CD4-positive, alpha-beta memory T cell (primary cell): ENCODE measurements around the gene BCAR1. TPM values are rescaled to one million over a fixed set of nuclear protein-coding genes. Genes with fewer than 3 reads are reported as not detected.
"Not testable (repeated sequence)": the region's sequence is repeated elsewhere in the genome, so short reads cannot be mapped to it uniquely, and the experiment has no call there.

Experiments
- CTCF ChIA-PET: fragments of 350-600 bp; sonication (Branson Sonifier 250); formaldehyde crosslinking; loops from one replicate; lab custom pipeline; 2021; ENCODE audit warnings: inconsistent platforms; ENCODE audit not compliant: partially characterized antibody; lab: Charles Lee
- POLR2A ChIA-PET: fragments of 350-600 bp; sonication (Branson Sonifier 250); formaldehyde crosslinking; loops from one replicate; lab custom pipeline; 2021; ENCODE audit not compliant: partially characterized antibody; lab: Charles Lee
- DNase-seq, 5 donors: peaks; one replicate each; pipeline versions ENCODE4 v3.0.0 to v3.0.0-alpha.2; 2020 to 2022; ENCODE audit warnings: mixed read lengths in 1 of 5
- H3K27ac ChIP-seq: one replicate; pipeline ENCODE4 v1.7.0; 2013; ENCODE audit warnings: low read depth, low read length
- H3K27me3 ChIP-seq: 2 replicates; pipeline ENCODE4 v1.7.0; 2013; ENCODE audit warnings: mild to moderate bottlenecking, low read length, moderate library complexity; ENCODE audit not compliant: insufficient read depth
- H3K36me3 ChIP-seq: 2 replicates; pipeline ENCODE4 v1.7.0; 2013; ENCODE audit warnings: mild to moderate bottlenecking, low read length, moderate library complexity; ENCODE audit not compliant: insufficient read depth
- H3K4me1 ChIP-seq: 2 replicates; pipeline ENCODE4 v1.7.0; 2013; ENCODE audit warnings: mild to moderate bottlenecking, low read length, moderate library complexity; ENCODE audit not compliant: insufficient read depth
- H3K4me3 ChIP-seq, 2 donors: one replicate each; pipeline ENCODE4 v1.7.0; 2013; ENCODE audit warnings: low read length in 2 of 2, mild to moderate bottlenecking in 1 of 2
- H3K9me3 ChIP-seq, 2 donors: one replicate each; pipeline ENCODE4 v1.7.0; 2013; ENCODE audit warnings: low read length in 2 of 2, control low read depth in 1 of 2; ENCODE audit not compliant: control insufficient read depth in 1 of 2
- H3K27ac Mint-ChIP-seq, 7 donors: one replicate each; pipeline ENCODE4 v1.8.0; 2020 to 2021; ENCODE audit warnings: mixed read lengths in 7 of 7, mild to moderate bottlenecking in 6 of 7, inconsistent platforms in 3 of 7, moderate library complexity in 3 of 7
- H3K27me3 Mint-ChIP-seq, 2 donors: one replicate each; pipeline ENCODE4 v1.8.0; 2020 to 2021; ENCODE audit warnings: mixed read lengths in 2 of 2
- H3K36me3 Mint-ChIP-seq, 2 donors: one replicate each; pipeline ENCODE4 v1.8.0; 2020 to 2021; ENCODE audit warnings: mixed read lengths in 2 of 2, inconsistent platforms in 1 of 2, mild to moderate bottlenecking in 1 of 2
- H3K4me1 Mint-ChIP-seq, 4 donors: one replicate each; pipeline ENCODE4 v1.8.0; 2020 to 2021; ENCODE audit warnings: mixed read lengths in 4 of 4, mild to moderate bottlenecking in 1 of 4
- H3K4me3 Mint-ChIP-seq, 8 donors: one replicate each; pipeline ENCODE4 v1.8.0; 2020 to 2021; ENCODE audit warnings: mixed read lengths in 8 of 8, mild to moderate bottlenecking in 7 of 8, moderate library complexity in 6 of 8, inconsistent platforms in 3 of 8
- H3K9me3 Mint-ChIP-seq, 8 donors: one replicate each; pipeline ENCODE4 v1.8.0; 2020 to 2021; ENCODE audit warnings: mixed read lengths in 8 of 8, mild to moderate bottlenecking in 5 of 8, inconsistent platforms in 3 of 8, moderate library complexity in 1 of 8
- intact Hi-C: fragments of 100-400 bp; cut with micrococcal nuclease; formaldehyde crosslinking; loops from one replicate; pipeline ENCODE4 v1.15.1; 2023
- polyA plus RNA-seq, 2 donors: library from polyadenylated mRNA; unstranded; fragments of 300-500 nt; fragmentation: Illumina TruSeq; gene quantifications; one replicate each; pipeline ENCODE4 v1.2.3, GENCODE V29; 2021
- total RNA-seq, 2 experiments: library from RNA; stranded (reverse); gene quantifications; one replicate each; pipeline ENCODE4 v1.2.3, GENCODE V29; 2021

Gene BCAR1
- total and polyA plus RNA-seq, 4 experiments from 2014 or later = 0.30 to 0.36 TPM; not detected in 2

DNA sequence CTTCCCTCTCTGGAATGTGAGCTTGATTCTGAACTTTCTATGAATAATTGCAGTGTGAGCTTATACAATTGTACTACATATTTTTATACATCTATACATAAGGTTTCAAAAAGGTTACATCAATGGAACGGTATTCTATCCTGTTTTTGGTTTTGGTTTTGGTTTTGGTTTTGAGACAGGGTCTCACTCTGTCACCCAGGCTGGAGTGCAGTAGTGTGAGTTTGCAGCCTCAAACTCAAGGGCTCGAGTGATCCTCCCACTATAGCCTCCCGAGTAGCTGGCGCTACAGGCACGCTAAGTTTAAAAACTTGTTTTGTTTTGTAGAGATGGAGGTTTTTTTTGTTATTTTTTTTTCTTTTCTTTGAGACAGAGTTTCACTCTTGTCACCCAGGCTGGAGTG lies 31.6 kb downstream of the BCAR1 start:
- Histone ChIP-seq H3K27me3 (no peaks in the 10 kb centered on the region), H3K4me1 (peaks cover 7% of the 10 kb centered on the region), H3K4me3 (peak overlapping the region in 1 of 2 donors; percentile 10), H3K36me3 (no peaks in the 10 kb centered on the region), H3K27ac (peak overlapping the region; percentile 41), H3K9me3 (no peaks in the 10 kb centered on the region)
- ChIA-PET POLR2A (interaction anchor here (0.6 to 0.8 kb wide), 2 partner anchors 160 to 579 kb away, joined by 3 read pairs; no protein-coding TSS in a partner anchor), CTCF (interaction anchor here (0.6 to 8.7 kb wide), 6 partner anchors 14 to 544 kb away, joined by 3 to 56 read pairs (median 4); no protein-coding TSS in a partner anchor)
- no peaks in the 10 kb centered on the region for H3K9me3 Mint-ChIP-seq
- no peaks in the 10 kb centered on the region for H3K36me3 Mint-ChIP-seq
- H3K4me1 Mint-ChIP-seq = peaks cover 6 to 16% (median 10%) of the 10 kb centered on the region in 4 donors
- no peaks in the 10 kb centered on the region for H3K27me3 Mint-ChIP-seq
- DNase-seq = peak in 4 of 5 donors; percentile 18 to 28 (median 24)
- intact Hi-C loops = loop anchor here (2.0 kb wide), 1 partner anchor 21 kb away; no protein-coding TSS in a partner anchor
- H3K4me3 Mint-ChIP-seq = peak overlapping the region; percentile 74 to 95 (median 90)
- peak overlapping the region; percentile 12 to 91 (median 90) for H3K27ac Mint-ChIP-seq

DNA sequence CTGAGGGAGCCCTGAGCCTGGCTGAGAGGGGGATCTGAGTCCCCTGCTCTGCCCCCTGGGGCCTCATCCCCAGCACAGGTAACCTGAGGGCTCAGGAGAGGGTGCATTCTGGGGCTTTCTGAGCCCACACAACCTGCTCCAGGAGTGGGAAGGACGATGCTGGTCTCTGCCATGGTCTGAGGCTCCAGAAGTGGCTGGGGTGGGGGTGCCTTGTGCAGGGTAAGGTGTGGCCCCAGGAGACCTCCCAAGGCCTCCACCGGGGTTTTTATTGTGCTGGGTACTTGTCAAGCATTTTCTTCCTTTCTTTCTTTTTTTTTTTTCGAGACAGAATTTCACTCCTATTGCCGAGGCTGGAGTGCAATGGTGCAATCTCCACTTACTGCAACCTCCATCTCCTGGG lies 32.3 kb downstream of the BCAR1 start:
- CTCF ChIA-PET = interaction anchor here (1.2 to 8.7 kb wide), 3 partner anchors 15 to 22 kb away, joined by 3 to 56 read pairs (median 8); no protein-coding TSS in a partner anchor
- peak overlapping the region in 4 of 8 donors; percentile 90 to 95 (median 92) for H3K4me3 Mint-ChIP-seq
- POLR2A ChIA-PET = no interaction called here
- H3K4me1 Mint-ChIP-seq = peaks cover 6 to 16% (median 10%) of the 10 kb centered on the region in 4 donors
- no peaks in the 10 kb centered on the region for H3K36me3 Mint-ChIP-seq
- Histone ChIP-seq H3K4me1 (peaks cover 7% of the 10 kb centered on the region), H3K27ac (no peak overlapping the region), H3K4me3 (no peak overlapping the region), H3K36me3 (no peaks in the 10 kb centered on the region), H3K27me3 (no peaks in the 10 kb centered on the region), H3K9me3 (no peaks in the 10 kb centered on the region)
- no peaks in the 10 kb centered on the region for H3K27me3 Mint-ChIP-seq
- intact Hi-C loops = no loop called here
- no peak for DNase-seq
- no peaks in the 10 kb centered on the region for H3K9me3 Mint-ChIP-seq
- H3K27ac Mint-ChIP-seq = peak overlapping the region in 4 of 7 donors; percentile 16 to 91 (median 66)

DNA sequence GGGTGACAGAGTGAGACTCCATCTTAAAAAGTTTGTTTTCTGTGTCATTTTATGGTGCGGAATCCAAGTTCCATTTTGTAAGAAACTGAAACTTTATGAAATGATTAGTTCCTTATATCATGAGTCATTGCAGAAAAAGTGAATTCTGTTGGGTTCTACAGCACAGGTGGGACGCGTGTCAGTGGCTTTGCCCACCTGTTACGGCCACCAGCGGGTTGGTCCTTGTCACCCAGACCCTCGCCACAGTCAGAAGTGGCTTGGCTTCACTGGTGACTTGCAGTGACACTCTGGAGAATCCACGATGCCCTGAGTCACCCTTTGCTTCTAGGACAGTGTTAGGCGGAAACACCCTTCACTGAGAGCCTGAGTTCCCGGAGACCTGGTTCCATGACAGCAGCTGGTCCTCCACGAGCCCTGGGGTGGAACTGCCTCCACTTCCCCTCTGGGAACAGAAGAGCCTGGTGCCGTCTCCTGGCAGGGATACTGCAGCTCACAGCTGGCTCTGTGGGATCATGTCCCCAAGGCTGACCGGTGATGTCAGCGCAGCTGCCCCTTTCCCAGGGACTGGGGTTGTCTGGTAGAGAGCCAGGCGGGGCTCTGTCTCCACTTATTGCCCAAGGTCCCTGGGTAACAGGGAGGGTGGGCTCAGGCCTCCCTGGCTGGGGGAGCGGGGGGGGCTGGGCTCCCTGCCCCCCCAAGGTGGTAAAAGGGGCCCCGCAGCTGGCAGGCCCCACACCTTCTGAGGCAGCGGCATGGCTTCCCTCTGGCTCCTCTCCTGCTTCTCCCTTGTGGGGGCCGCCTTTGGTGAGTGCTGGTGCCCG lies 33.0 kb downstream of the BCAR1 start, which contains the start of gene CTRB1:
TSS of gene CTRB1 (plus strand) at position 733 of the 821 bp plus-strand sequence. CDS start at position 753, 20 bp downstream.
- intact Hi-C loops = no loop called here
- Mint-ChIP-seq H3K4me3 (peak within 1 kb of the TSS; percentile 74 to 95 (median 90)), H3K36me3 (no peaks in the 10 kb centered on the region), H3K4me1 (peaks cover 6 to 16% (median 10%) of the 10 kb centered on the region in 4 donors), H3K9me3 (no peaks in the 10 kb centered on the region), H3K27me3 (no peaks in the 10 kb centered on the region), H3K27ac (peak within 1 kb of the TSS; percentile 16 to 91 (median 90))
- no peak for DNase-seq
- POLR2A ChIA-PET = no interaction called here
- Histone ChIP-seq H3K9me3 (no peaks in the 10 kb centered on the region), H3K4me3 (peak within 1 kb of the TSS in 1 of 2 donors; percentile 10), H3K27me3 (no peaks in the 10 kb centered on the region), H3K36me3 (no peaks in the 10 kb centered on the region), H3K4me1 (peaks cover 7% of the 10 kb centered on the region), H3K27ac (peak within 1 kb of the TSS; percentile 41)
- CTCF ChIA-PET = interaction anchor here (2.6 to 8.7 kb wide), 2 partner anchors 18 to 22 kb away, joined by 8 to 56 read pairs; no protein-coding TSS in a partner anchor

DNA sequence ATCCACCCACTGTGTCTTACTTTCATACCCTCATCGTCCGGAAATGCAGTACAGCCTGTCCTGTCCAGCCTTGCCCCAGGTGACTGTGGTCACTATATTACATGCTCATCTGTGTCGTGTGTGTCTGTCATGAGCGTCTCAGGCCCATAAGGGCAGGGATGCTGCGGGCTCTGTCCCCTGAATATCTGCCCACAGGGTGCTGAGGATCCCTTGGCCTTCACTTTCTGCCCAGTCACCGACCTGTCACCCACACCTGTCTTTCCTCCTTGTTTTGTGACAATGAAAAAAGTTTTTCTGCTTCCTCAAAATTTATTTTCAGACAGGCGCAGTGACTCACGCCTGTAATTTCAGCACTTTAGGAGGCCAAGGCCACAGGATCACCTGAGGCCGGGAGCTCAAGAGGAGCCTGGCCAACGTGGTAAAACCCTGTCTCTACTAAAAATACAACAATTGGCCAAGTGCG lies 34.0 kb downstream of the BCAR1 start:
- Histone ChIP-seq H3K9me3 (no peaks in the 10 kb centered on the region), H3K4me3 (no peak overlapping the region), H3K27me3 (no peaks in the 10 kb centered on the region), H3K4me1 (peaks cover 7% of the 10 kb centered on the region), H3K27ac (no peak overlapping the region), H3K36me3 (no peaks in the 10 kb centered on the region)
- Mint-ChIP-seq H3K27me3 (no peaks in the 10 kb centered on the region), H3K4me3 (no peak overlapping the region), H3K9me3 (no peaks in the 10 kb centered on the region), H3K4me1 (peaks cover 6 to 16% (median 10%) of the 10 kb centered on the region in 4 donors), H3K36me3 (no peaks in the 10 kb centered on the region), H3K27ac (peak overlapping the region in 2 of 7 donors; percentile 4 to 62)
- no peak for DNase-seq
- POLR2A ChIA-PET = no interaction called here
- CTCF ChIA-PET = interaction anchor here (8.7 kb wide), 1 partner anchor 17 kb away, joined by 56 read pairs; no protein-coding TSS in a partner anchor
- intact Hi-C loops = no loop called here

DNA sequence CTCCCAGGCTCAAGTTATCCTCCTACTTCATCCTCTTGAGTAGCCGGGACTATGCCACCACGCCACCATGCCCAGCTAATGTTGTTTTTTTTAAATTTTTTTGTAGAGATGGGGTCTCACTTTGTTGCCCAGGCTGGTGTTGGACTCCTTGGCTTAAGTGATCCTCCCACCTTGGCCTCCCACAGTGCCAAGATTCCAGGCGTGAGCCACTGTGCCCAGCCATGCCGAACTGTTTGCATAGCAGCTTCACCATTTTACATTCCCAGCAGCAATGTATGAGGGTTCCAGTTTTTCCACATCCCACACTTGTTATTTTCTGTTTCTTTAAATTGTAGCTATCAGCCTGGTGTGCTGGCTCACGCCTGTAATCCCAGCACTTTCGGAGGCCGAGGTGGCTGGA lies 34.8 kb downstream of the BCAR1 start:
- Mint-ChIP-seq H3K36me3 (no peaks in the 10 kb centered on the region), H3K27ac (no peak overlapping the region), H3K4me3 (no peak overlapping the region), H3K9me3 (no peaks in the 10 kb centered on the region), H3K27me3 (no peaks in the 10 kb centered on the region), H3K4me1 (peaks cover 6 to 16% (median 10%) of the 10 kb centered on the region in 4 donors)
- no peaks in the 10 kb centered on the region for H3K9me3 ChIP-seq
- ChIA-PET POLR2A (no interaction called here), CTCF (interaction anchor here (1.8 to 8.7 kb wide), 2 partner anchors 16 to 17 kb away, joined by 8 to 56 read pairs; no protein-coding TSS in a partner anchor)
- intact Hi-C loops = no loop called here
- H3K4me3 ChIP-seq = no peak overlapping the region
- no peak for DNase-seq
- H3K4me1 ChIP-seq = peaks cover 7% of the 10 kb centered on the region
- no peaks in the 10 kb centered on the region for H3K27me3 ChIP-seq
- H3K27ac ChIP-seq = no peak overlapping the region
- no peaks in the 10 kb centered on the region for H3K36me3 ChIP-seq

DNA sequence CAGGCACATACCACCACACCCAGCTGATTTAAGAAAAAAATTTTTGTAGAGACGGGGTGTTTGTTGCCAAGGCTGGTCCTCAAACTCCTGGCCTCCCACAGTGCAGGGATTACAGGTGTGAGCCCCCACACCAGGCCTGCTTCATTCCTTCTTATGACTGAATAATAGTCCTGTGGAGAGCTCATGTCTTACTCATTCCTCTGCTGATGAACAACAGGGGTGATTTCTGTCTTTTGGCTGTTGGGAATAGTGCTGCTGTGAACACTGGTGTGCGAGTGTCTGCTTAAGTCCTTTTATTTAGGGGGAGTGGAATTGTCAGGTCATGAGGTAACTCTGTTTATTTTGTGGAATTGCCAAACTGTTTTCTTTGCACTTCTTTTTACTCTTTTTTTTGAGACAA lies 35.3 kb downstream of the BCAR1 start:
- Histone ChIP-seq H3K27ac (no peak overlapping the region), H3K36me3 (no peaks in the 10 kb centered on the region), H3K4me3 (no peak overlapping the region), H3K4me1 (peaks cover 7% of the 10 kb centered on the region), H3K9me3 (no peaks in the 10 kb centered on the region), H3K27me3 (no peaks in the 10 kb centered on the region)
- no peaks in the 10 kb centered on the region for H3K27me3 Mint-ChIP-seq
- CTCF ChIA-PET = interaction anchor here (1.8 to 8.7 kb wide), 2 partner anchors 16 to 17 kb away, joined by 8 to 56 read pairs; no protein-coding TSS in a partner anchor
- no peaks in the 10 kb centered on the region for H3K9me3 Mint-ChIP-seq
- H3K4me3 Mint-ChIP-seq = no peak overlapping the region
- H3K36me3 Mint-ChIP-seq = no peaks in the 10 kb centered on the region
- POLR2A ChIA-PET = no interaction called here
- DNase-seq = no peak
- intact Hi-C loops = no loop called here
- H3K4me1 Mint-ChIP-seq = peaks cover 6 to 16% (median 10%) of the 10 kb centered on the region in 4 donors
- H3K27ac Mint-ChIP-seq = peak overlapping the region in 2 of 7 donors; percentile 41 to 67

DNA sequence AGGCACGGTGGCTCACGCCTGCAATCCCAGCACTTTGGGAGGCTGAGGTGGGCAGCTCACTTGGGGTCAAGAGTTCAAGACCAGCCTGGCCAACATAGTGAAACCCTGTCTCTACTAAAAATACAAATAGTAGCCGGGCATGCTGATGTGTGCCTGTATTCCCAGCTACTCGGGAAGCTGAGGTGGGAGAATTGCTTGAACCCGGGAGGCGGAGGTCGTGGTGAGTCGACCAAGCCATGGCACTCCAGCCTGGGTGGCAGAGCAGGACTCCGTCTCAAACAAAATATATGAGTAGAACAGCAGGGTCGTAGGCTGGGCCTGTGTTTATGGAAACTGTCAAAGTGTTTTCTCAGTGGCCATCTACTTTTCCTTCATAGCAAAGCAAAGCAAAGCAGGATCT lies 40.1 kb downstream of the BCAR1 start:
- intact Hi-C loops, CTCF ChIA-PET, H3K27ac ChIP-seq, POLR2A ChIA-PET, H3K36me3 ChIP-seq, H3K27ac Mint-ChIP-seq, H3K9me3 ChIP-seq, H3K36me3 Mint-ChIP-seq, H3K4me1 ChIP-seq, H3K27me3 ChIP-seq, H3K4me3 Mint-ChIP-seq, H3K4me1 Mint-ChIP-seq, H3K27me3 Mint-ChIP-seq, DNase-seq, H3K9me3 Mint-ChIP-seq, H3K4me3 ChIP-seq: not testable (repeated sequence)
